HCT116 (cell line): ENCODE results near the gene SNCAIP. TPM values are rescaled to one million over a fixed set of nuclear protein-coding genes. Genes with fewer than 3 reads are reported as not detected.
"Not testable (repeated sequence)": the region's sequence is repeated elsewhere in the genome, so short reads cannot be mapped to it uniquely, and the experiment has no call there.

Experiments used
- ATAC-seq: fragments of 200-7000 bp; cut with Tn5 transposase; 2 replicates; pipeline ENCODE4 v1.9.1; 2020; ENCODE audit warnings: mild to moderate bottlenecking, moderate library complexity
- BruUV-seq: library from RNA; stranded (reverse); fragments of 400-500 nt; replicated peaks from 2 replicates; lab custom pipeline; 2021; lab: Mats Ljungman, UMichigan
- CTCF ChIA-PET: fragments of 300-600 bp; sonication (Branson Sonifier 250); formaldehyde crosslinking; loops from one replicate; lab custom pipeline; 2021; ENCODE audit warnings: antibody characterized with exemption; lab: Charles Lee
- POLR2A ChIA-PET: fragments of 300-600, 350-600 bp; sonication (Branson Sonifier 250); formaldehyde crosslinking; loops from one replicate; lab custom pipeline; 2021; ENCODE audit warnings: antibody characterized with exemption; lab: Charles Lee
- RAD21 ChIA-PET, 2 experiments: fragments of 300-600 bp; sonication (Branson Sonifier 250); formaldehyde crosslinking; loops; one replicate each; lab custom pipeline; 2023; ENCODE audit warnings: low total read pairs in 2 of 2; ENCODE audit not compliant: uncharacterized antibody in 2 of 2, unreplicated experiment in 2 of 2, low non-redundant PET in 1 of 2; lab: Charles Lee
- DNase-seq: peaks from one replicate; pipeline ENCODE4 v3.0.0-alpha.2; 2010; ENCODE audit warnings: low read depth, low spot score
- H2AFZ ChIP-seq: fragments of 200-600 bp; shearing (Covaris generic), sonication (generic); 2 replicates; pipeline ENCODE4 v1.6.1; 2017; ENCODE audit warnings: low read depth, mixed run types, mixed read lengths, antibody characterized with exemption, low read length; ENCODE audit not compliant: poor library complexity, severe bottlenecking
- H3K27ac ChIP-seq: 2 replicates; pipeline ENCODE4 v1.5.1; 2012; ENCODE audit warnings: low read depth, low read length
- H3K27me3 ChIP-seq: fragments of 200-600 bp; sonication (generic); 2 replicates; pipeline ENCODE4 v1.6.1; 2016; ENCODE audit warnings: mixed run types, low read length, mixed read lengths; ENCODE audit not compliant: insufficient read depth
- H3K36me3 ChIP-seq, 2 experiments: fragments of 200-500 bp in 1 of 2; fragments of 200-600 bp in 1 of 2; sonication (Bioruptor generic) in 1 of 2; sonication (generic) in 1 of 2; 2 replicates each; pipeline versions ENCODE4 v1.5.1 to v1.6.1; 2014 to 2016; ENCODE audit warnings: low read length in 2 of 2, inconsistent platforms in 1 of 2, mixed read lengths in 1 of 2, mixed run types in 1 of 2; ENCODE audit not compliant: insufficient read depth in 2 of 2, control insufficient read depth in 1 of 2
- H3K4me1 ChIP-seq, 2 experiments: fragments of 200-600 bp in 1 of 2; sonication (generic) in 1 of 2; 2 replicates each; pipeline versions ENCODE4 v1.5.1 to v1.6.1; 2012 to 2017; ENCODE audit warnings: low read length in 2 of 2, inconsistent platforms in 1 of 2, mild to moderate bottlenecking in 1 of 2, mixed read lengths in 1 of 2, mixed run types in 1 of 2, moderate library complexity in 1 of 2; ENCODE audit not compliant: insufficient read depth in 2 of 2, control insufficient read depth in 1 of 2
- H3K4me2 ChIP-seq: fragments of 200-600 bp; sonication (generic); 2 replicates; pipeline ENCODE4 v1.6.1; 2017; ENCODE audit warnings: mixed run types, low read length, mixed read lengths
- H3K4me3 ChIP-seq, 2 experiments: fragments of 200-600 bp in 1 of 2; sonication (generic) in 1 of 2; replicated peaks in 1 of 2; 2 replicates each; pipeline ENCODE4 v1.5.1; 2011 to 2016; ENCODE audit warnings: low read length in 2 of 2, control low read depth in 1 of 2, low read depth in 1 of 2, mild to moderate bottlenecking in 1 of 2, mixed read lengths in 1 of 2, mixed run types in 1 of 2
- H3K79me2 ChIP-seq: fragments of 200-600 bp; sonication (generic); 2 replicates; pipeline ENCODE4 v1.6.1; 2017; ENCODE audit warnings: mild to moderate bottlenecking, mixed run types, low read length, moderate library complexity, mixed read lengths; ENCODE audit not compliant: insufficient read depth
- H3K9ac ChIP-seq: fragments of 200-600 bp; sonication (generic); 2 replicates; pipeline ENCODE4 v1.6.1; 2016; ENCODE audit warnings: low read length, mixed read lengths
- H3K9me2 ChIP-seq: fragments of 200-600 bp; sonication (generic), shearing (Covaris generic); 2 replicates; pipeline ENCODE4 v1.6.1; 2017; ENCODE audit warnings: mixed run types, mild to moderate bottlenecking, moderate library complexity; ENCODE audit not compliant: insufficient read depth
- H3K9me3 ChIP-seq, 2 experiments: fragments of 200-500 bp in 1 of 2; fragments of 200-600 bp in 1 of 2; sonication (Bioruptor generic) in 1 of 2; sonication (generic) in 1 of 2; 2 replicates each; pipeline ENCODE4 v1.6.1; 2014 to 2017; ENCODE audit warnings: low read length in 2 of 2, mixed read lengths in 2 of 2, inconsistent platforms in 1 of 2, low read depth in 1 of 2, mild to moderate bottlenecking in 1 of 2, mixed run types in 1 of 2, moderate library complexity in 1 of 2; ENCODE audit not compliant: control insufficient read depth in 1 of 2, insufficient read depth in 1 of 2
- H4K20me1 ChIP-seq: fragments of 200-600 bp; sonication (generic), shearing (Covaris generic); 2 replicates; pipeline ENCODE4 v1.6.1; 2017; ENCODE audit warnings: mixed run types, mild to moderate bottlenecking, moderate library complexity; ENCODE audit not compliant: insufficient read depth
- ATF3 ChIP-seq: IDR thresholded peaks from 2 replicates; pipeline ENCODE4 v1.6.1; 2012
- CEBPB ChIP-seq: IDR thresholded peaks from 2 replicates; pipeline ENCODE4 v1.6.1; 2012; ENCODE audit warnings: low read depth
- CTCF ChIP-seq, 3 experiments: fragments of 200-600 bp in 1 of 3; sonication (generic) in 1 of 3; IDR thresholded peaks in 2 of 3; conservative IDR thresholded peaks in 1 of 3; 2 replicates each; pipeline ENCODE4 v1.5.1; 2012 to 2017; ENCODE audit warnings: low read depth in 2 of 3, low read length in 2 of 3, antibody characterized with exemption in 1 of 3, borderline replicate concordance in 1 of 3, control low read depth in 1 of 3, mild to moderate bottlenecking in 1 of 3, mixed read lengths in 1 of 3, mixed run types in 1 of 3, moderate library complexity in 1 of 3; ENCODE audit not compliant: insufficient read depth in 1 of 3
- ELF1 ChIP-seq: IDR thresholded peaks from 2 replicates; pipeline ENCODE4 v1.6.1; 2012; ENCODE audit warnings: low read depth, borderline replicate concordance
- EZH2 ChIP-seq: fragments of 200-600 bp; sonication (generic); IDR thresholded peaks from 2 replicates; pipeline ENCODE4 v1.6.1; 2017; ENCODE audit warnings: antibody characterized with exemption, mixed run types
- EZH2phosphoT487 ChIP-seq: fragments of 200-600 bp; IDR thresholded peaks from 2 replicates; pipeline ENCODE4 v1.6.1; 2018; ENCODE audit warnings: antibody characterized with exemption, borderline replicate concordance
- MAX ChIP-seq: IDR thresholded peaks from 2 replicates; pipeline ENCODE4 v1.6.1; 2012
- POLR2A ChIP-seq: IDR thresholded peaks from 2 replicates; pipeline ENCODE4 v1.7.0; 2011; ENCODE audit warnings: borderline replicate concordance; ENCODE audit not compliant: insufficient read depth, insufficient read length; ENCODE audit errors: extremely low read depth
- RAD21 ChIP-seq: IDR thresholded peaks from 2 replicates; pipeline ENCODE4 v1.6.1; 2012; ENCODE audit warnings: low read depth, mild to moderate bottlenecking
- SIN3A ChIP-seq: IDR thresholded peaks from 2 replicates; pipeline ENCODE4 v1.6.1; 2012; ENCODE audit warnings: low read depth
- SP1 ChIP-seq: IDR thresholded peaks from 2 replicates; pipeline ENCODE4 v1.6.1; 2012; ENCODE audit warnings: low read depth
- SRF ChIP-seq: IDR thresholded peaks from 2 replicates; pipeline ENCODE4 v1.6.1; 2012; ENCODE audit warnings: low read depth
- YY1 ChIP-seq: IDR thresholded peaks from 2 replicates; pipeline ENCODE4 v1.6.1; 2011; ENCODE audit warnings: low read length, low read depth, moderate library complexity, mild to moderate bottlenecking; ENCODE audit not compliant: insufficient replicate concordance; ENCODE audit errors: extremely low read depth
- intact Hi-C: fragments of 100-400 bp; cut with micrococcal nuclease; formaldehyde crosslinking; loops from 2 replicates; pipeline ENCODE4 v1.10.0; 2022
- total RNA-seq: library from RNA; stranded (reverse); gene quantifications from one replicate; pipeline ENCODE4 v1.2.1, GENCODE V29; 2021; ENCODE audit not compliant: unreplicated experiment
- TF ChIP-seq, protein P1 (sequence below): IDR thresholded peaks from 2 replicates; pipeline ENCODE4 v1.6.1; 2012; ENCODE audit warnings: low read depth

SNCAIP gene
- total RNA-seq, 1 experiment from 2014 or later = not detected

DNA sequence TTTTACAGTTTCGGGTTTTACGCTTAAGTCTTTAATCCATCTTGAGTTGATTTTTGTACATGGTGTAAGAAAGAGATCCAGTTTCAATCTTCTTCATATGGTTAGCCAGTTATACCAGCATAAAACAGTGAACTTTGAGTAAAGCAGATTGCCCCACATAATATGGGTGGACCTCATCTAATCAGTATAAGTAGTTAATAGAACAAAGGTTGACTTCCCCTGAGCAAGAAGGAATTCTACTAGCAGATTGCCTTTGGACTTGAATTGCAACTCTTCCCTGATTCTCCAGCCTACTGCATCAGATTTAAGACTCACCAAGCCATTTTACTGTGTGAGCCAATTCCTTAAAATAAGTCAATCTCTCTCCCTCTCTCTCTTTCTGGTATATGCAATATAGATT, 173.2 kb downstream of the SNCAIP start:
- TF ChIP-seq MAX (no peak), SRF (no peak), SP1 (no peak), SIN3A (no peak), CTCF (IDR thresholded peaks at IDR 0.05 in 2 of 3, conservative IDR thresholded peaks at IDR 0.05 in 1 of 3; ENCODE audit: borderline replicate concordance in 1 of 3, insufficient read depth in 1 of 3, low read depth in 2 of 3, low read length in 2 of 3) (no peak), CEBPB (no peak), ELF1 (no peak), EZH2phosphoT487 (no peak), ATF3 (no peak), RAD21 (no peak), EZH2 (no peak), YY1 (no peak), POLR2A (no peak)
- TF ChIP-seq, protein P1, sequence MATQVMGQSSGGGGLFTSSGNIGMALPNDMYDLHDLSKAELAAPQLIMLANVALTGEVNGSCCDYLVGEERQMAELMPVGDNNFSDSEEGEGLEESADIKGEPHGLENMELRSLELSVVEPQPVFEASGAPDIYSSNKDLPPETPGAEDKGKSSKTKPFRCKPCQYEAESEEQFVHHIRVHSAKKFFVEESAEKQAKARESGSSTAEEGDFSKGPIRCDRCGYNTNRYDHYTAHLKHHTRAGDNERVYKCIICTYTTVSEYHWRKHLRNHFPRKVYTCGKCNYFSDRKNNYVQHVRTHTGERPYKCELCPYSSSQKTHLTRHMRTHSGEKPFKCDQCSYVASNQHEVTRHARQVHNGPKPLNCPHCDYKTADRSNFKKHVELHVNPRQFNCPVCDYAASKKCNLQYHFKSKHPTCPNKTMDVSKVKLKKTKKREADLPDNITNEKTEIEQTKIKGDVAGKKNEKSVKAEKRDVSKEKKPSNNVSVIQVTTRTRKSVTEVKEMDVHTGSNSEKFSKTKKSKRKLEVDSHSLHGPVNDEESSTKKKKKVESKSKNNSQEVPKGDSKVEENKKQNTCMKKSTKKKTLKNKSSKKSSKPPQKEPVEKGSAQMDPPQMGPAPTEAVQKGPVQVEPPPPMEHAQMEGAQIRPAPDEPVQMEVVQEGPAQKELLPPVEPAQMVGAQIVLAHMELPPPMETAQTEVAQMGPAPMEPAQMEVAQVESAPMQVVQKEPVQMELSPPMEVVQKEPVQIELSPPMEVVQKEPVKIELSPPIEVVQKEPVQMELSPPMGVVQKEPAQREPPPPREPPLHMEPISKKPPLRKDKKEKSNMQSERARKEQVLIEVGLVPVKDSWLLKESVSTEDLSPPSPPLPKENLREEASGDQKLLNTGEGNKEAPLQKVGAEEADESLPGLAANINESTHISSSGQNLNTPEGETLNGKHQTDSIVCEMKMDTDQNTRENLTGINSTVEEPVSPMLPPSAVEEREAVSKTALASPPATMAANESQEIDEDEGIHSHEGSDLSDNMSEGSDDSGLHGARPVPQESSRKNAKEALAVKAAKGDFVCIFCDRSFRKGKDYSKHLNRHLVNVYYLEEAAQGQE = no peak
- TF ChIP-seq, all 23 proteins: peak for 0

GRCh38 chr5:122486616-122487015, 174.6 kb downstream of the SNCAIP start:
- H3K36me3 ChIP-seq, H4K20me1 ChIP-seq, H2AFZ ChIP-seq, H3K27ac ChIP-seq, H3K9me3 ChIP-seq, POLR2A ChIA-PET, BruUV-seq, H3K27me3 ChIP-seq, H3K9ac ChIP-seq, RAD21 ChIA-PET, CTCF ChIA-PET, H3K4me1 ChIP-seq, H3K79me2 ChIP-seq, ATAC-seq, H3K9me2 ChIP-seq, H3K4me2 ChIP-seq, H3K4me3 ChIP-seq, DNase-seq, intact Hi-C loops: not testable (repeated sequence)

More for the DNA sequence above, 173.2 kb downstream of the SNCAIP start:
- Histone ChIP-seq H3K4me2 (no peak overlapping the region), H3K9me3 (no peaks in the 10 kb centered on the region), H3K36me3 (no peaks in the 10 kb centered on the region), H3K9ac (no peak overlapping the region), H3K4me1 (peaks cover 5% of the 10 kb centered on the region in 2 experiments; a peak in 2 of 4 replicates), H4K20me1 (no peaks in the 10 kb centered on the region), H3K27me3 (no peaks in the 10 kb centered on the region), H3K4me3 (no peak overlapping the region), H3K79me2 (no peaks in the 10 kb centered on the region), H2AFZ (no peak overlapping the region), H3K27ac (no peak overlapping the region), H3K9me2 (0 out of 2 replicates have a peak, but pooled peaks cover 4% of the 10 kb centered on the region)
- ChIA-PET CTCF (no interaction called here), POLR2A (no interaction called here), RAD21 (no interaction called here)
- DNase-seq (no peak), ATAC-seq (no peak)
- intact Hi-C loops = no loop called here
- BruUV-seq = no TSS peak
